Prostate gland (tissue), 2 donors: Measurements from ENCODE around the gene KCND3. TPM values are rescaled to one million over a fixed set of nuclear protein-coding genes. Genes with fewer than 3 reads are reported as not detected.

Experiments
- DNase-seq: peaks from one replicate; pipeline ENCODE4 v3.0.0-alpha.2; 2019; ENCODE audit warnings: low spot score
- H3K27ac ChIP-seq, 2 donors: fragments of 200-600 bp; sonication (generic); 2 replicates each; pipeline ENCODE4 v1.5.1; 2017 to 2019
- H3K27me3 ChIP-seq: fragments of 200-600 bp; sonication (generic); replicated peaks from 2 replicates; pipeline ENCODE4 v1.5.1; 2019; ENCODE audit not compliant: insufficient read depth
- H3K36me3 ChIP-seq, 2 donors: fragments of 200-600 bp; sonication (generic); 1 replicate in 1 of 2; 2 replicates in 1 of 2; pipeline versions ENCODE4 v1.5.1 to v1.8.1; 2017 to 2019
- H3K4me1 ChIP-seq: fragments of 200-600 bp; sonication (generic); replicated peaks from 2 replicates; pipeline ENCODE4 v1.5.1; 2019
- H3K4me3 ChIP-seq, 2 donors: fragments of 200-600 bp; sonication (generic); 2 replicates each; pipeline ENCODE4 v1.5.1; 2017 to 2019
- H3K9me3 ChIP-seq: fragments of 200-600 bp; sonication (generic); 2 replicates; pipeline ENCODE4 v1.5.1; 2017
- POLR2A ChIP-seq: fragments of 450-650 bp; IDR thresholded peaks from one replicate; pipeline ENCODE4 v1.6.1; 2016; ENCODE audit warnings: antibody characterized with exemption, mild to moderate bottlenecking
- POLR2AphosphoS5 ChIP-seq: sonication (generic); formaldehyde crosslinking; IDR thresholded peaks from one replicate; pipeline ENCODE4 v1.6.1; 2017; ENCODE audit warnings: antibody characterized with exemption
- WGBS: methylation state at CpG from one replicate; pipeline ENCODE4 v1.1.5; 2018; 5-methylcytosine and 5-hydroxymethylcytosine counted together
- intact Hi-C: fragments of 100-400 bp; cut with DNase I; formaldehyde crosslinking; loops from one replicate; pipeline ENCODE4 v1.14.2; 2022
- total RNA-seq, 2 donors: library from RNA; depleted of rRNA; stranded (reverse); fragments of >200 nt; gene quantifications; one replicate each; pipeline ENCODE4 v1.1.0, GENCODE V29; 2016
- TF ChIP-seq, protein P1 (sequence below), 4 experiments: fragments of 200-600 bp in 2 of 4; fragments of 450-650 bp in 2 of 4; sonication (generic) in 2 of 4; IDR thresholded peaks; 1 replicate in 3 of 4; 2 replicates in 1 of 4; pipeline ENCODE4 v1.5.1; 2016 to 2019; ENCODE audit warnings: antibody characterized with exemption in 4 of 4, mild to moderate bottlenecking in 2 of 4, moderate library complexity in 2 of 4

The KCND3 gene
- total RNA-seq, 2 donors from 2014 or later: 17.1 to 27.3 TPM

DNA sequence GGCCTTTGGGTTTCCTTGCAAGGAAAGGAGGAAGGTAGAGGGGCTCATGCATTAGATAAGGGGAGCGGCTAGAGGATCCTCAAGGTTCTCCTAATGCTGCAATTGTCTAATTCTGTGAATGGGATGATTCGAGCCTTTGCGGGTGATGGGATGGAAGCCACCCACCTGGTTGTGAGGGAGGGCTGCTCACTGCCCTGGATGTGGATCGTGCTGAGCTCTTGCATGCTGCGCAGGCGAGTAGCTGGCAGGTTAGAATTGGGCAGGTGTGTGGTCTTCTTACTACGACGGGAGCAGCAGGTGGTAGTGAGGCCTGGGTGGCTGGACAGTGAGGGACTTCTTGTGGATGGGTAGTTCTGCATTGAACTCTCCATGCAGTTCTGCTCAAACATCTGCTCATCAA lies 212.6 kb downstream of the KCND3 start:
- H3K9me3 ChIP-seq: no peaks in the 10 kb centered on the region
- H3K27ac ChIP-seq: no peak overlapping the region
- no peak for DNase-seq
- WGBS: 91% methylated on average over 8 of the region's 8 CpGs
- no peaks in the 10 kb centered on the region for H3K27me3 ChIP-seq
- peaks cover 0 to 6% of the 10 kb centered on the region in 2 donors for H3K36me3 ChIP-seq
- H3K4me1 ChIP-seq: no peaks in the 10 kb centered on the region
- intact Hi-C loops: no loop called here
- no peak for TF ChIP-seq POLR2A
- TF ChIP-seq, protein P1, sequence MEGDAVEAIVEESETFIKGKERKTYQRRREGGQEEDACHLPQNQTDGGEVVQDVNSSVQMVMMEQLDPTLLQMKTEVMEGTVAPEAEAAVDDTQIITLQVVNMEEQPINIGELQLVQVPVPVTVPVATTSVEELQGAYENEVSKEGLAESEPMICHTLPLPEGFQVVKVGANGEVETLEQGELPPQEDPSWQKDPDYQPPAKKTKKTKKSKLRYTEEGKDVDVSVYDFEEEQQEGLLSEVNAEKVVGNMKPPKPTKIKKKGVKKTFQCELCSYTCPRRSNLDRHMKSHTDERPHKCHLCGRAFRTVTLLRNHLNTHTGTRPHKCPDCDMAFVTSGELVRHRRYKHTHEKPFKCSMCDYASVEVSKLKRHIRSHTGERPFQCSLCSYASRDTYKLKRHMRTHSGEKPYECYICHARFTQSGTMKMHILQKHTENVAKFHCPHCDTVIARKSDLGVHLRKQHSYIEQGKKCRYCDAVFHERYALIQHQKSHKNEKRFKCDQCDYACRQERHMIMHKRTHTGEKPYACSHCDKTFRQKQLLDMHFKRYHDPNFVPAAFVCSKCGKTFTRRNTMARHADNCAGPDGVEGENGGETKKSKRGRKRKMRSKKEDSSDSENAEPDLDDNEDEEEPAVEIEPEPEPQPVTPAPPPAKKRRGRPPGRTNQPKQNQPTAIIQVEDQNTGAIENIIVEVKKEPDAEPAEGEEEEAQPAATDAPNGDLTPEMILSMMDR (IDR thresholded peaks at IDR 0.05): no peak
- H3K4me3 ChIP-seq: no peak overlapping the region

DNA sequence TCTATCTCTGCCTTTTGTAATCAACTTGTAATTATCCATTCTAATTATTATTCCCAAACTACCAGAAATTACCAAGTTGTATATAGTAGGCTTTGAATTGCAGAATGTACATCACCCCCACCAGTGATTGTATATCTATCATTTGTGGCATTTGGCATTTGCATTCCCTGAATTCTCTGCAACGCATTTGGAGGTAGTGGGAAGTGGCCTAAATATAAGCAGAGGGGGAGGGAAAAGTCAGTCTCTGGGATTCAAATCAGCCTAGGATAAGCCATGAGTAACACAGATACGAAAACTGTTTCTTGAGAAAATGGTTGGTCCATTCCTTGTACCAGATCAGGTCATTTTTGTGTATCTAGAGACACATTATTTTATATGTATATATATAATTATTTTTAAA lies 213.1 kb downstream of the KCND3 start:
- no peak overlapping the region for H3K4me3 ChIP-seq
- intact Hi-C loops: no loop called here
- TF ChIP-seq POLR2A (no peak), POLR2AphosphoS5 (no peak)
- TF ChIP-seq, protein P1 (IDR thresholded peaks at IDR 0.05): no peak
- no peaks in the 10 kb centered on the region for H3K27me3 ChIP-seq
- WGBS: 78% methylated on average over 2 of the region's 2 CpGs
- no peak overlapping the region for H3K27ac ChIP-seq
- peaks cover 0 to 6% of the 10 kb centered on the region in 2 donors for H3K36me3 ChIP-seq
- H3K4me1 ChIP-seq: no peaks in the 10 kb centered on the region
- no peak for DNase-seq
- H3K9me3 ChIP-seq: no peaks in the 10 kb centered on the region

DNA sequence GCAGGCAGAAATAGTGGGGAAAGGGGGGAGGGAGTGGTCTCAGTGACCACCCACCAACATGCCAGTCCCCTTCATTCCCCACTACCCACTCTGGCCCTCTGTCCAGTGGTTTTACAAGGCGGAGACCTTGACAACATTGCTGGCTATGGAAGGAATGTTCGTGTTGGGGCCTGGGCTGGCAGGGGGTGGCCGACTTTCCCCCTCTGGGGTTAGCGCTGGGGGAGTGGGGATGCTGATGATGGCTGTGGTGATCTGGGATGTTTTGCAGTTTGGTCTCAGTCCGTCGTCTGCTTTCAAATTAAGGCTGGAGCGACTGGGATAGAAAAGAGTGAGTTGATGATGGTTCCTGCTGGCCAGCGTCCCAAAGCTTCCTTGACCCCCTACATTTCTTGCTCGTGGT lies 213.5 kb downstream of the KCND3 start:
- no peak overlapping the region for H3K27ac ChIP-seq
- H3K9me3 ChIP-seq: no peaks in the 10 kb centered on the region
- H3K27me3 ChIP-seq: no peaks in the 10 kb centered on the region
- H3K4me1 ChIP-seq: no peaks in the 10 kb centered on the region
- WGBS: 80% methylated on average over 9 of the region's 9 CpGs
- no peak for DNase-seq
- H3K4me3 ChIP-seq: no peak overlapping the region
- H3K36me3 ChIP-seq: peaks cover 0 to 6% of the 10 kb centered on the region in 2 donors
- intact Hi-C loops: no loop called here
- TF ChIP-seq POLR2AphosphoS5: no peak
- TF ChIP-seq, protein P1 (IDR thresholded peaks at IDR 0.05): no peak

DNA sequence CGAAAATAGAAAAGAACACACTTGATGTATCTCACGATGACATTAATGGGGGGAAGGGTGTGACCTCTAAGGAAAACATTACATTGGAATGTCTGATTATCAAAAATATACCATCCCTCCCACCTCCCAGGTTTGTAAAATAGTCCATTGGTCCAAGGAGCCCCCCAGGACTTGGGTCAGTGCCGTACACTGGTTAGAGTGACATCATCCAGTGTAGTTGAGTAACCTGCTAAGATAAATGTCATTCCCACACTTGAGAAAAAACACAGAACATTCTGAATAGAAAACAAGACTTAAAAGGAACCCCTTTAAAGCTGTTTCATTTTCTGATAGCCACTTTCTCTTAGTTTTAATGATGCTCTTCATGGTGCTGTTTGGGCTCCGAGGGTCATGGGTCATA lies 218.6 kb downstream of the KCND3 start:
- no peaks in the 10 kb centered on the region for H3K9me3 ChIP-seq

DNA sequence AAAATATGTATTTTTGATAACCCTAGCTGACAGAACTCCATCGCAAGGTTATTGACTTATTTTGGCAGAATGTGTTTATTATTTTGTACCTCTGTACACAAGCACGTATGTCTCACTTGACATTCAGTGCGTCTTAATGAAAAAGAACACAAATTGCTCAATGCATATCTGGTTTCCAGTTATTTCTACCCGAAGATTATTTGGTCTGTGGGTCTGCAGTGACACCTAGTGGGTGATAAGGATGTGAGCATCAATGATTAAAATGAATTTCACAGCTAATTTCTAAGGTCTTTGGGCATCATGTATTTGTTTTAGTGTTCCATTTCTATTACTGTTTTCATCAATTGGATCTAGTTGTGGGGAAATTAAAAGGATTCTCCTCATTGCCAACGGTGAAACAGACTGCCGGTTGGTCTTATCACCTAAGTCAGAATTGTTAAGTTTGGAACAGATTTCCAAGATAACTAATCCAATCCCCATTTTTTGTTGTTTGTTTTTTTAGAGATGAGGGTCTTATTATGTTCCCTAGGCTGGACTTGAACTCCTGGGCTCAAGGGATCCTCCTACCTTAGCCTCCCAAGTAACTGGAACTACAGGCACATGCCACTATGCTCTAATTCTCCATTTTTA lies 219.8 kb downstream of the KCND3 start:
- peak; percentile 21 for DNase-seq
- Histone ChIP-seq H3K36me3 (peaks cover 0 to 2% of the 10 kb centered on the region in 2 donors), H3K27ac (no peak overlapping the region), H3K4me1 (no peaks in the 10 kb centered on the region), H3K27me3 (no peaks in the 10 kb centered on the region), H3K9me3 (no peaks in the 10 kb centered on the region), H3K4me3 (no peak overlapping the region)
- 33% methylated on average over 6 of the region's 6 CpGs for WGBS
- intact Hi-C loops: no loop called here
- TF ChIP-seq, protein P1 (IDR thresholded peaks at IDR 0.05): peak; percentile 43 to 90 (median 78)
- no peak for TF ChIP-seq POLR2A
- TF ChIP-seq POLR2AphosphoS5: peak; percentile 18

More for the DNA sequence above, 218.6 kb downstream of the KCND3 start:
- no peak for DNase-seq
- no peak for TF ChIP-seq POLR2A
- TF ChIP-seq, protein P1 (IDR thresholded peaks at IDR 0.05): no peak
- no peak for TF ChIP-seq POLR2AphosphoS5
- H3K36me3 ChIP-seq: peaks cover under 1 to 2% of the 10 kb centered on the region in 2 donors
- no peaks in the 10 kb centered on the region for H3K27me3 ChIP-seq
- H3K4me1 ChIP-seq: no peaks in the 10 kb centered on the region
- no peak overlapping the region for H3K27ac ChIP-seq
- intact Hi-C loops: no loop called here
- WGBS: 85% methylated on average over 4 of the region's 4 CpGs
- H3K4me3 ChIP-seq: no peak overlapping the region
